ENCODE results near the gene CLIC6. TPM values are rescaled to one million over a fixed set of nuclear protein-coding genes. Genes with fewer than 3 reads are reported as not detected.

CLIC6 gene
- total and polyA plus RNA-seq, 2 of the 8 experiments (the other 6 are each of a cell fraction or from before 2014, with no cell fraction given): 0.42 to 1.3 TPM

GRCh38 chr21:34639250-34639649 is 29.5 kb upstream of the CLIC6 start (continued):
- TF ChIP-seq JUN (IDR thresholded peaks at IDR 0.05; ENCODE audit: low read depth, low read length) (no peak), CREB1 (IDR thresholded peaks at IDR 0.05) (no peak), SIN3A (conservative IDR thresholded peaks at IDR 0.05 in 1 of 2, IDR thresholded peaks at IDR 0.05 in 1 of 2; ENCODE audit: low read depth in 1 of 2, low read length in 2 of 2) (no peak), POU5F1 (IDR thresholded peaks at IDR 0.05; ENCODE audit: low read depth, low read length) (no peak), CTCF (IDR thresholded peaks at IDR 0.05; ENCODE audit: control extremely low read depth in 1 of 3, insufficient read depth in 1 of 3, low read depth in 1 of 3, low read length in 3 of 3) (no peak)
